Urinary bladder (tissue), 4 donors: ENCODE results near the gene NUDT15. TPM values are rescaled to one million over a fixed set of nuclear protein-coding genes. Genes with fewer than 3 reads are reported as not detected.

Experiments
- DNase-seq: peaks from one replicate; pipeline ENCODE4 v3.0.0-alpha.2; 2015; ENCODE audit errors: extremely low spot score
- H3K27ac ChIP-seq: one replicate; pipeline ENCODE4 v1.5.1; 2013; ENCODE audit warnings: low read depth, mild to moderate bottlenecking, moderate library complexity
- H3K36me3 ChIP-seq: one replicate; pipeline ENCODE4 v1.6.1; 2013; ENCODE audit warnings: mild to moderate bottlenecking, moderate library complexity; ENCODE audit not compliant: insufficient read depth
- H3K4me1 ChIP-seq: one replicate; pipeline ENCODE4 v1.6.1; 2013; ENCODE audit warnings: mild to moderate bottlenecking, moderate library complexity; ENCODE audit not compliant: insufficient read depth
- H3K4me3 ChIP-seq: one replicate; pipeline ENCODE4 v1.5.1; 2013; ENCODE audit warnings: low read depth, low read length
- WGBS: extraction: QIAGEN DNeasy Blood & Tissue Kit; methylation state at CpG from one replicate; pipeline ENCODE4 v1.1.7; 2013; 5-methylcytosine and 5-hydroxymethylcytosine counted together
- polyA plus RNA-seq: library from polyadenylated mRNA; stranded (reverse); fragments of 200-250 nt; gene quantifications from one replicate; pipeline ENCODE4 v1.2.3, GENCODE V29; 2013
- total RNA-seq: library from RNA; depleted of rRNA; stranded (reverse); fragments of >200 nt; gene quantifications from one replicate; pipeline ENCODE4 v1.2.3, GENCODE V29; 2014
- donor health status: healthy with polysubstance abuse.
- donor health status: healthy.

The NUDT15 gene
- total and polyA plus RNA-seq, 2 donors, result 9.9 to 15.3 TPM

DNA sequence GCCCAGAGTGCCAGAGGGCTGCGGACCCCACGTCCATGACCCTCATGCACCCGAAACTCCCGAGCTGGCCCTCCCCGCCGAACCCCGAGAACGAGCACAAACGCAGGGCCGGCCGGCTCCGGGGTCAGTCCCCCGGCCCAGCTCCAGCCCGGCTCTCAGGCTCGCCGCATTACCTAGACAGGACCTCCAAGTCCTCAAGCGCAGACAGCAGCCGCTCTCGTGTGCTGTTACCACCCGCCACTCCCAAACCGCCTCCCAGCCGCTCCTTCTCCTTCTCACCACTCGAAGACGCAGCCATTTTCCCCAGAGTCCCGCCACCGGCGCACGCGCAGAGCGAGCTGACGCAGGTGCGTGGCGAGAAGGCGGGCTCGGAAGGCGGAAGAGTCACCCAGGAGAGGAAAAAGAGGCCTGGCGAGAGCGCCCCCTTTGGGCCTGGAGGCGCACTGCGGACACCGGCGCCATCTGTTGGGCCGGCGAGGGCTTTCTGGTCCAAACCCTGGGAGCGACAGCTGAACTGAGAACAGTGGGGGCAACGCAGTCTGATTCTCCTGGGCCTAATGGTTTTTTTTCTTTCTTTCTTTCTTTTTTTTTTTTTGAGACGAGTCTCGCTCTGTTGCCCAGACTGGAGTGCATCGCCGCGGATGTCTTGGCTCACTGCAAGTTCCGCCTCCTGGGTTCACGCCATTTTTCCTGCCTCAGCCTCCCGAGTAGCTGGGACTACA, 57.4 kb downstream of the NUDT15 start, which contains the start of gene MED4:
MED4 (minus strand) TSS at position 324 of the 722 bp plus-strand sequence; CDS start at position 298, 26 bp downstream.
- Histone ChIP-seq H3K36me3 (no peaks in the 10 kb centered on the region), H3K4me1 (no peaks in the 10 kb centered on the region), H3K4me3 (peak within 1 kb of the TSS; percentile 93), H3K27ac (peak within 1 kb of the TSS; percentile 53)
- peak; percentile 87 for DNase-seq
- 10% methylated on average over 54 of the region's 54 CpGs for WGBS

DNA sequence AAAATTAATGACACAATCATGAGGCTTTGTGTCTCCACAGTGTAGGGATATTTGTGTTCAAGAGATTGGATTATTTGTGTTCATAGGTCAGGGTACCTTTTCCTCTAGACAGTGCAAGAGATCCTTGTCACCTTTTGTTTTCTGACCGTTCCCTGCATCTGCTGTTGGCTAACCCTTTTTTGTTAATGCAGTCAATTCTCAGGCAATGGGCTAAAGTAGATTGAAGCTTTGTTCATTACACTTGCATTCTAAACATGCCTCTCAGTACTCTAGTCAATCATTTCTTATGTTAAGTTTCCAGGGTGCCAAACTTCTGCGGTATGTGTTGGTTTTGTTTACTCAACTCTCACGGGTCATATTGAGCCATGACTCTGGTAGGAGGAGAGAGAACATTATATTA, 59.1 kb downstream of the NUDT15 start:
- Histone ChIP-seq H3K27ac (no peak overlapping the region), H3K36me3 (no peaks in the 10 kb centered on the region), H3K4me1 (no peaks in the 10 kb centered on the region), H3K4me3 (no peak overlapping the region)
- DNase-seq, result no peak
- WGBS, result 54% methylated on average over 3 of the region's 3 CpGs

Other genes with a start within 250 kb of the NUDT15 start
- gene SUCLA2, start 36.5 kb upstream of the NUDT15 start, total RNA-seq, result 70.4 TPM
- gene SUCLA2, start 36.5 kb upstream of the NUDT15 start, polyA plus RNA-seq, result 55.6 TPM
- 52.4 TPM for gene MED4, start 57.4 kb downstream of the NUDT15 start, total RNA-seq
- 56.3 TPM for gene MED4, start 57.4 kb downstream of the NUDT15 start, polyA plus RNA-seq
- 509 TPM for gene ITM2B, start 195.5 kb downstream of the NUDT15 start, total RNA-seq
- 657 TPM for gene ITM2B, start 195.5 kb downstream of the NUDT15 start, polyA plus RNA-seq